Cardiac muscle cell (in vitro differentiated cells and primary cell): ENCODE data around the gene FBXO28. TPM values are rescaled to one million over a fixed set of nuclear protein-coding genes. Genes with fewer than 3 reads are reported as not detected.
"Not testable (repeated sequence)": the region's sequence is repeated elsewhere in the genome, so short reads cannot be mapped to it uniquely, and the experiment has no call there.

Experiments used
- DNase-seq, 2 donors: peaks; one replicate each; pipeline versions ENCODE4 v3.0.0 to v3.0.0-alpha.2; 2010 to 2017; ENCODE audit warnings: low read depth in 1 of 2, low spot score in 1 of 2
- H3K27ac ChIP-seq: fragments of 200-600 bp; sonication (generic); 2 replicates; pipeline ENCODE4 v1.5.1; 2016
- H3K27me3 ChIP-seq: fragments of 200-600 bp; sonication (generic); 2 replicates; pipeline ENCODE4 v1.6.0; 2016; ENCODE audit warnings: control low read depth
- H3K36me3 ChIP-seq: fragments of 200-600 bp; sonication (generic); 2 replicates; pipeline ENCODE4 v1.5.1; 2016; ENCODE audit warnings: control low read depth
- H3K4me1 ChIP-seq: fragments of 200-600 bp; sonication (generic); 2 replicates; pipeline ENCODE4 v1.8.1; 2017; ENCODE audit warnings: low read depth, mild to moderate bottlenecking, mixed run types
- H3K4me3 ChIP-seq: fragments of 200-600 bp; sonication (generic); 2 replicates; pipeline ENCODE4 v1.5.1; 2016; ENCODE audit warnings: mild to moderate bottlenecking
- H3K9me3 ChIP-seq: fragments of 200-600 bp; sonication (generic); 2 replicates; pipeline ENCODE4 v1.5.1; 2017; ENCODE audit warnings: low read depth, mild to moderate bottlenecking, control low read depth
- CTCF ChIP-seq: IDR thresholded peaks from 2 replicates; pipeline ENCODE4 v1.5.1; 2012; ENCODE audit warnings: low read depth, mild to moderate bottlenecking, low read length
- polyA plus RNA-seq: library from polyadenylated mRNA; unstranded; fragments of >200 nt; fragmentation: Nextera tagmentation; extraction: Ambion mirVana; gene quantifications from 2 replicates; pipeline ENCODE4 v1.2.1, GENCODE V29; 2016
- total RNA-seq: library from RNA; depleted of rRNA; stranded (reverse); fragments of >200 nt; gene quantifications from 2 replicates; pipeline ENCODE4 v1.2.3, GENCODE V29; 2016

FBXO28 gene
- total and polyA plus RNA-seq, 2 experiments from 2014 or later = 9.1 to 17.8 TPM

GRCh38 chr1:224205438-224205840 is 91.5 kb downstream of the FBXO28 start:
- no peaks in the 10 kb centered on the region for H3K27me3 ChIP-seq
- H3K4me3 ChIP-seq = no peak overlapping the region
- H3K9me3 ChIP-seq = no peaks in the 10 kb centered on the region
- peak in 1 of 2 donors; percentile 63 for DNase-seq
- H3K27ac ChIP-seq = peak overlapping the region; percentile 86
- H3K36me3 ChIP-seq = no peaks in the 10 kb centered on the region
- no peak for TF ChIP-seq CTCF
- H3K4me1 ChIP-seq = peaks cover 26% of the 10 kb centered on the region

GRCh38 chr1:224205931-224206538 is 92.1 kb downstream of the FBXO28 start:
- not testable (repeated sequence) for H3K4me3 ChIP-seq, H3K27me3 ChIP-seq, H3K36me3 ChIP-seq, H3K9me3 ChIP-seq, DNase-seq
- Histone ChIP-seq H3K4me1 (peaks cover 26% of the 10 kb centered on the region), H3K27ac (peak overlapping the region; percentile 86)

- TF ChIP-seq CTCF = no peak
- H3K27ac ChIP-seq = peak overlapping the region; percentile 68
- DNase-seq = peak; percentile 41 to 73
These were observed 97.5 kb downstream of the FBXO28 start for GRCh38 chr1:224211206-224211962.

More at GRCh38 chr1:224211206-224211962, 97.5 kb downstream of the FBXO28 start:
- H3K4me1 ChIP-seq = peaks cover 26% of the 10 kb centered on the region
- H3K27me3 ChIP-seq = no peaks in the 10 kb centered on the region
- no peaks in the 10 kb centered on the region for H3K9me3 ChIP-seq
- H3K4me3 ChIP-seq = no peak overlapping the region
- no peaks in the 10 kb centered on the region for H3K36me3 ChIP-seq

Other genes starting within 250 kb of the FBXO28 start
- gene DEGS1, start 69.1 kb downstream of the FBXO28 start, total RNA-seq = 36.4 and 56.6 TPM in 2 replicates
- gene DEGS1, start 69.1 kb downstream of the FBXO28 start, polyA plus RNA-seq = 93.1 and 98.2 TPM in 2 replicates
- gene NVL, start 216.1 kb downstream of the FBXO28 start, total RNA-seq = 32.7 and 33.3 TPM in 2 replicates
- 24.0 and 27.6 TPM in 2 replicates for gene NVL, start 216.1 kb downstream of the FBXO28 start, polyA plus RNA-seq
- gene CNIH4, start 242.8 kb downstream of the FBXO28 start, total RNA-seq = 15.0 and 24.3 TPM in 2 replicates
- 69.5 and 80.0 TPM in 2 replicates for gene CNIH4, start 242.8 kb downstream of the FBXO28 start, polyA plus RNA-seq